Endodermal cell (in vitro differentiated cells): ENCODE data around the gene UBE2L5. TPM values are rescaled to one million over a fixed set of nuclear protein-coding genes. Genes with fewer than 3 reads are reported as not detected.
"Not testable (repeated sequence)": the region's sequence is repeated elsewhere in the genome, so short reads cannot be mapped to it uniquely, and the experiment has no call there.

Source experiments
- DNase-seq: peaks from one replicate; pipeline ENCODE4 v3.0.0-alpha.2; 2017
- H3K27ac ChIP-seq: 2 replicates; pipeline ENCODE4 v1.5.1; 2013; ENCODE audit warnings: mild to moderate bottlenecking, low read depth, low read length, moderate library complexity
- H3K27me3 ChIP-seq: 2 replicates; pipeline ENCODE4 v1.6.1; 2013; ENCODE audit warnings: mild to moderate bottlenecking, low read length, moderate library complexity; ENCODE audit not compliant: insufficient read depth, control insufficient read depth, poor library complexity, severe bottlenecking
- H3K36me3 ChIP-seq: 2 replicates; pipeline ENCODE4 v1.7.0; 2013; ENCODE audit warnings: mild to moderate bottlenecking, low read length, moderate library complexity; ENCODE audit not compliant: control insufficient read depth, insufficient read depth
- H3K4me1 ChIP-seq: one replicate; pipeline ENCODE4 v1.7.0; 2013; ENCODE audit warnings: low read length; ENCODE audit not compliant: control insufficient read depth, insufficient read depth
- H3K4me3 ChIP-seq: 2 replicates; pipeline ENCODE4 v1.5.1; 2013; ENCODE audit warnings: mild to moderate bottlenecking, low read length, moderate library complexity
- H3K9ac ChIP-seq: 2 replicates; pipeline ENCODE4 v1.6.1; 2013; ENCODE audit warnings: mild to moderate bottlenecking, low read length, moderate library complexity; ENCODE audit not compliant: poor library complexity, severe bottlenecking; ENCODE audit errors: extremely low read depth
- H3K9me3 ChIP-seq: 2 replicates; pipeline ENCODE4 v1.6.1; 2013; ENCODE audit warnings: mild to moderate bottlenecking, low read length, moderate library complexity; ENCODE audit not compliant: control insufficient read depth
- H3K27ac Mint-ChIP-seq: 2 replicates; pipeline ENCODE4 v1.8.0; 2020; ENCODE audit warnings: mixed read lengths
- H3K27me3 Mint-ChIP-seq: 2 replicates; pipeline ENCODE4 v1.8.0; 2021; ENCODE audit warnings: mild to moderate bottlenecking, mixed read lengths; ENCODE audit not compliant: insufficient read depth
- H3K36me3 Mint-ChIP-seq: 2 replicates; pipeline ENCODE4 v1.8.0; 2020; ENCODE audit warnings: low read depth, mixed read lengths
- H3K4me1 Mint-ChIP-seq: 2 replicates; pipeline ENCODE4 v1.8.0; 2020; ENCODE audit warnings: mixed read lengths
- H3K4me3 Mint-ChIP-seq: 2 replicates; pipeline ENCODE4 v1.8.0; 2020; ENCODE audit warnings: mild to moderate bottlenecking, moderate library complexity, mixed read lengths
- H3K9me3 Mint-ChIP-seq: 2 replicates; pipeline ENCODE4 v1.8.0; 2020; ENCODE audit warnings: mild to moderate bottlenecking, mixed read lengths
- CTCF ChIP-seq: fragments of 200-600 bp; sonication (generic); conservative IDR thresholded peaks from 2 replicates; pipeline ENCODE4 v1.5.0; 2021; ENCODE audit warnings: antibody characterized with exemption, mild to moderate bottlenecking
- WGBS, 2 experiments: methylation state at CpG; one replicate each; pipeline versions ENCODE4 v1.1.5 to v1.1.7; 2013; ENCODE audit warnings: missing lambda C conversion rate in 2 of 2, mixed read lengths in 1 of 2; ENCODE audit not compliant: insufficient coverage in 1 of 2, insufficient read length in 1 of 2; 5-methylcytosine and 5-hydroxymethylcytosine counted together
- total RNA-seq, 2 donors: library from RNA; stranded (reverse); fragmentation: NEBNext Ultra II Directional in 1 of 2; extraction: Animal tissue kit (Norgen Biotek cat#: 25700) in 1 of 2; gene quantifications; 2 replicates in 1 of 2; 3 replicates in 1 of 2; pipeline ENCODE4 v1.2.1, GENCODE V29; 2021

Gene UBE2L5
- total RNA-seq, 2 donors from 2014 or later = not detected

GRCh38 chr13:30456290-30456689 lies 34.0 kb downstream of the UBE2L5 start:
- Mint-ChIP-seq H3K27me3 (no peaks in the 10 kb centered on the region), H3K9me3 (no peaks in the 10 kb centered on the region), H3K4me3 (no peak overlapping the region), H3K27ac (peak overlapping the region; percentile 24), H3K4me1 (no peaks in the 10 kb centered on the region), H3K36me3 (peaks cover 10% of the 10 kb centered on the region)
- Histone ChIP-seq H3K36me3 (peaks cover 19% of the 10 kb centered on the region), H3K9ac (no peak overlapping the region), H3K9me3 (no peaks in the 10 kb centered on the region), H3K27ac (no peak overlapping the region), H3K4me3 (no peak overlapping the region), H3K4me1 (no peaks in the 10 kb centered on the region), H3K27me3 (no peaks in the 10 kb centered on the region)
- 80 to 90% methylated on average over 2 to 3 of the region's 3 CpGs for WGBS, 2 experiments
- no peak for DNase-seq
- TF ChIP-seq CTCF = no peak

- Histone ChIP-seq H3K9me3 (no peaks in the 10 kb centered on the region), H3K36me3 (peaks cover 30% of the 10 kb centered on the region), H3K27ac (no peak overlapping the region), H3K4me1 (no peaks in the 10 kb centered on the region), H3K9ac (no peak overlapping the region), H3K4me3 (no peak overlapping the region), H3K27me3 (no peaks in the 10 kb centered on the region)
- H3K27ac Mint-ChIP-seq = no peak overlapping the region
- no peaks in the 10 kb centered on the region for H3K9me3 Mint-ChIP-seq
- no peak for DNase-seq
- 64 to 100% methylated on average over 1 to 3 of the region's 3 CpGs for WGBS, 2 experiments
- H3K27me3 Mint-ChIP-seq = no peaks in the 10 kb centered on the region
- peaks cover 3% of the 10 kb centered on the region for H3K4me1 Mint-ChIP-seq
- TF ChIP-seq CTCF = no peak
- H3K36me3 Mint-ChIP-seq = peaks cover 19% of the 10 kb centered on the region
- no peak overlapping the region for H3K4me3 Mint-ChIP-seq
Measured at GRCh38 chr13:30457306-30457891, 35.1 kb downstream of the UBE2L5 start.

GRCh38 chr13:30461279-30462066 lies 39.2 kb downstream of the UBE2L5 start:
- H3K4me3 Mint-ChIP-seq, H3K27ac Mint-ChIP-seq: not testable (repeated sequence)

More at GRCh38 chr13:30461279-30462066, 39.2 kb downstream of the UBE2L5 start:
- not testable (repeated sequence) for H3K9ac ChIP-seq, H3K4me3 ChIP-seq, H3K27ac ChIP-seq, H3K27me3 ChIP-seq, H3K9me3 Mint-ChIP-seq, DNase-seq, H3K4me1 ChIP-seq, H3K9me3 ChIP-seq, H3K27me3 Mint-ChIP-seq
- H3K36me3 Mint-ChIP-seq = peaks cover 33% of the 10 kb centered on the region
- peaks cover 40% of the 10 kb centered on the region for H3K36me3 ChIP-seq
- peaks cover 12% of the 10 kb centered on the region for H3K4me1 Mint-ChIP-seq
- 91 to 93% methylated on average over 2 of the region's 3 CpGs for WGBS, 2 experiments
- TF ChIP-seq CTCF = peak; percentile 60
